ENCODE data around the gene ZNF700.
A peak's percentile ranks its signal among the peaks of the same experiment; 100 is the strongest.
"Not testable (repeated sequence)": the region's sequence is repeated elsewhere in the genome, so short reads cannot be mapped to it uniquely, and the experiment has no call there.

The ZNF700 gene

GRCh38 chr19:11924886-11925650, at the start of gene ZNF700:
ZNF700 (plus strand) TSS chr19:11925107; CDS start chr19:11925211, 104 bp downstream.
- DNase-seq (ENCODE audit: low read depth in 2 of 2), result peak; percentile 91 to 92

GRCh38 chr19:11879687-11880266, 45.1 kb upstream of the ZNF700 start:
- peak; percentile 18 to 44 for DNase-seq (ENCODE audit: low read depth in 2 of 2)

DNA sequence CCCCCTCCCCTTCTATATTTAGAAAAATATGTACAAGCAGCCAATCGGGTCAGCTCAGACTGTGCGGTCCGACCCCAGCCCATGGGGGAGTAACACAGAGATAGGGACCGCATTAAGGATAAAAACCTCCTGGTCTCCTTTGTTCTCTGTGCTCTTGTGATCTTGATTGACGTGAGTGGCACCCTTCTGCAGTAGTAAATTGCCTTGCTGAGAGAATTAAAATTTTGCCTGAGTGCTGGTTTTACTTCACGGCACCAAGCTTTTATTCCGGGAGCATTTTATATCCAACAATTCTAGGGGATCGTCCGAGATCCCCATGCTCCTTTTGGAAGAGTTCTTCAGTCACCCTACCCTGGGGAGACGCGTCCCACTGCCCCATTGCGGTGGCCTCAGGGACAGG, 44.3 kb upstream of the ZNF700 start:
- DNase-seq (ENCODE audit: low read depth in 2 of 2), result no peak

- DNase-seq (ENCODE audit: low read depth in 2 of 2), result peak; percentile 39 to 45
Observed at GRCh38 chr19:11881151-11881800, 43.6 kb upstream of the ZNF700 start.

DNA sequence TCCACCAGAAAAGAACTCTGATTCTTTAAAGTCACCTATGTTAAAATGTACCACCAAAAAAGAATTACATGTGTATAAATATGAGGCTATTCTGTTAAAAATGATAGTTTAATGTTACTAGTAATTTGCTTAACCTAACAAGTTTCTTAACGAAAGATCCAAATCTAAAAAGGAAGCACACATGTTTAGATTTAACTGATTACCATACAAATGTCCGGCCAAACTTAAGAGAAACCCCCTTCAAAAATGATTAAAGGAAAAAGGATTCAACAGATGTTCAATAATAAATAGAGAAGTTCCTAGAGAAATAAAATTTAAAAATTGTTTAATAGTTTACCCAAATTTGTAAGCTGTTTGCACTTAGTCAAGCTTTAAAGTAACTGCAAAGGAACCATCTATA, 42.3 kb upstream of the ZNF700 start:
- no peak for DNase-seq (ENCODE audit: low read depth in 2 of 2)

DNA sequence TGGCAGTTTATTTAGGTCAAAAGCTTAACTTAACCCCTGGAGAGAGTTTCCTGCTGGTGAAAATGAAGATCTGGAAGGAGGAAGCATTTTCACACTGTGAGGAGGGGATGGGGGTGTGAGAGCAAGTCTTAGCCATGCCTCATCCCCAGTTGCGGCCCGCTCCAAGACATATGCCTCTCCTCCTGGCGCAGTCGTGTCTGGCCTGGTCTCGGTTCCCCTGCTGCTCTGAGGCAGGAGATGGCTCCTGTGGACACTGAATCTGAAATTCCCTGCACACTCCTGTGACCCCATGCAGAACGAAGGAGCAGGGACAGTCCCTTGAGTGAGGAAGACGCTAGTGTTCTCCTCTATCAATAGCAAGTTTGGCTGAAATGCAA, 37.7 kb upstream of the ZNF700 start:
- no peak for DNase-seq (ENCODE audit: low read depth in 2 of 2)

- peak; percentile 42 to 59 for DNase-seq (ENCODE audit: low read depth in 2 of 2)
Observed at GRCh38 chr19:11887611-11888531, 37.0 kb upstream of the ZNF700 start, which contains the start of gene ZNF69. ZNF69 (plus strand) TSS chr19:11887782; CDS start chr19:11887924, 142 bp downstream.

- not testable (repeated sequence) for DNase-seq (ENCODE audit: low read depth in 2 of 2)
Observed at GRCh38 chr19:11889901-11890300, 35.0 kb upstream of the ZNF700 start.

- DNase-seq (ENCODE audit: low read depth in 2 of 2), result no peak
Observed at GRCh38 chr19:11890634-11891033, 34.3 kb upstream of the ZNF700 start.

DNA sequence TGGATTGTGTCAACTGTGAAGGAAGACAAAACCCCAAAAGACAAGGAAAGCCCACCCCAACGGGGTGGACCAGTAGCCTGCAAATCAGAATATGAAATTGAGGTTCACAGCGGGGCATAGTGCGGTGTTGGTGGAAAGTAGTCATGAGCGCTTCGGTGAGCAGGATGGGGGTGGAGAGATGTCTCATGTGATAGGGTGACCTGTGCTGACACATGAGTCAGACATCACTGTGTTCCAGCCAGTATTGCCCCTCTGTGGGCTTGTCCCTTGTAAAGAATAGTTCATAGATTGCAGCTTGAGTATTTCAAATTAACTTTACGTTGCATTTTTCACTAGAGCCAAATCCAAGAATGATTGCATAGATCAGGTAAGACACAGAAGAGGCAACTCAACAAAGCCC, 30.1 kb upstream of the ZNF700 start:
- DNase-seq (ENCODE audit: low read depth in 2 of 2), result no peak

GRCh38 chr19:11902228-11902627, 22.7 kb upstream of the ZNF700 start:
- DNase-seq (ENCODE audit: low read depth in 2 of 2), result no peak

DNA sequence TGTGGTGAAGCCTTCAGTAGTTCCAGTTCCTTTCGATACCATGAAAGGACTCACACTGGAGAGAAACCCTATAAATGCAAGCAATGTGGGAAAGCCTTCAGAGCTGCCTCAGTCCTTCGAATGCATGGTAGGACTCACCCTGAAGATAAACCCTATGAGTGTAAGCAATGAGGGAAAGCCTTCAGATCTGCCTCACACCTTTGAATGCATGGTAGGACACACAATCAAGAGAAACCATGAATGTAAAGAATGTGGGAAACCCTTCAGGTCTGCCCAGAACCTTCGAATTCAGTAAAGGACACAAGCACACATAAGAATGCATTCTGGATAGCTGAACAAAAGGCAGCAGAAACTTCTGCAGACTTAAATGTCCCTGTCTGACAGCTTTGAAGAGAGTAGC, 19.0 kb upstream of the ZNF700 start:
- no peak for DNase-seq (ENCODE audit: low read depth in 2 of 2)

DNA sequence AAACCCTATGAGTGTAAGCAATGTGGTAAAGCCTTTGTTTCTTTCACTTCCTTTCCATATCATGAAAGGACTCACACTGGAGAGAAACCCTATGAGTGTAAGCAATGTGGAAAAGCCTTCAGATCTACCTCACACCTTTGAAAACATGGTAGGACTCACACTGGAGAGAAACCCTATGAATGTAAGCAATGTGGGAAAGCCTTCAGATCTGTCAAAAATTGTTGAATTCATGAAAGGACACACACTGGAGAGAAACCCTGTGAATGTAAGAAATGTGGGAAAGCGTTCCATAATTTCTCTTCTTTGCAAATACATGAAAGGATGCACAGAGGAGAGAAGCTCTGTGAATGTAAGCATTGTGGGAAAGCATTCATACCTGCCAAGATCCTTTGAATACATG, 13.0 kb upstream of the ZNF700 start:
- DNase-seq (ENCODE audit: low read depth in 2 of 2), result not testable (repeated sequence)

GRCh38 chr19:11914417-11915051, 10.4 kb upstream of the ZNF700 start:
- not testable (repeated sequence) for DNase-seq (ENCODE audit: low read depth in 2 of 2)

DNA sequence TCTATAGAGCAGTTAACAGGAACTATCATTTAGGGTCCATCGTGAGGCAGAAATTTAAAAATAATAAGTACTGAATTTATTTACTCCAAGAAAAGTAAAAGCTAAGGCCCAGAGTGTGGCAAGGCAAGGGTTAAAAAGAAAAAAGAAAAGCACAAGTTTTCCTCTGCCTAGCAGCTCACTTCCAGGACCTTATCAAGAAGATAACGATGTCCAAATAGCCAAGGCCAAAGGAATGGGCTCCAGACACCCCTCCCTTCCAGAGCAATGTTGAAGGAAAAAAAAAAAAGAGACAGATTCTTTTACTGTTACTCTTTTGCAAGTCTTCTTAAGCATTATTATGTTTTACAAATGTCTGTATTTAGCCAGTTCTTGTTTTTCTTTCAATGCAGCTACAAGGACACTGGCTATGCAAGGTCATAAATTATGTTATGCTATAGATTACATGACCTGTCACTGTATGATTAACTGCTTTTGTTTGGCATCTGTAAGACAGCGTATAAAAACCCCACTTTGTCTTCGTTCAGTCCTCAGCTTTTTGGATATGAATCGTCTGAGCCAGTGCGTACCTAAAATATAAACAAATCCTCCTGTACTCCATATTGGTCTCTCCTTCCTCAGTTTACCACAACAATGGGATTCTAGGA, 2.9 kb upstream of the ZNF700 start:
- no peak for DNase-seq (ENCODE audit: low read depth in 2 of 2)

DNA sequence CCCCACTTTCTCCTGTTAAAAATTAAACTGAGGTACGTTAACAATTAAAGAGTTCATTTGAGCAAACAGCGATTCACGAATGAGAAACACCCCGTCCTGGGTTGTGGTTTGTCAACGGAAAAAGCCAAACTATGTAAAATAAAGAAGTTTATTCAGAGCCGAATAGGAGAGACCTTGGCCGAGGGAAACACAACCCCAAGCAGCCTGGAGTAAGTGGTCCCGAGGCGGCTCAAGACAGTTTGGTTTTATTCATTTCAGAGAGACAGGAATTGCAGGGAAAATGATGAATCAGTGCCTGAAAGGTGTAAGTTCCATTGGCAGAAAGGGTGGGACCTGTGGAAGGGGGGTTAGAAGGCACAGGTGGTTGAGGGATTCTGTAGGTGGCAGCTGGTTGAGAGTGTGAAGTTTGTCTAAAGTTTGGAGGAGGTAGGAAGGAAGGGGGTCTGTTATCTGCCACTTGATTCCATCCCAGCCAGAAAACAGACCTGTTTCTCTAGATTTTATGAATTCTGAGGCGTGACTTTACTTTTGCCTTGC, 812 bp downstream of the ZNF700 start:
- DNase-seq (ENCODE audit: low read depth in 2 of 2), result not testable (repeated sequence)

DNA sequence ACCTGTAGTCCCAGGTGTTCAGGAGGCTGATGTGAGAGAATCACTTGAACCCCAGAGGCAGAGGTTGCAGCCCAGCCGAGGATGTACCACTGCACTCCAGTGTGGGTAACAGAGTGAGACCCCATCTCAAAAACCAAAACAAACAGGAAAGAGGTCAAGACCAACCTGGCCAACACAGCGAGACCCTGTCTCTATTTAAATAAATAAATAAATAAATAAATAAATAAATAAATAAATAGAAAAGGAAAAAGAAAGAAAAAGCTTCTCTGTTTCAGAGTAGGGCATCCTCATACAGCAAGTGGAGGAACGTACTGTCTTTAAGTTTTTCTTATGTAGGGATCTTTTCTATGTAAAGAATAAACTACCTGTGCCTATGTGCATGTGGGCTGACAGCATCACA, 2.3 kb downstream of the ZNF700 start:
- DNase-seq (ENCODE audit: low read depth in 2 of 2), result no peak

DNA sequence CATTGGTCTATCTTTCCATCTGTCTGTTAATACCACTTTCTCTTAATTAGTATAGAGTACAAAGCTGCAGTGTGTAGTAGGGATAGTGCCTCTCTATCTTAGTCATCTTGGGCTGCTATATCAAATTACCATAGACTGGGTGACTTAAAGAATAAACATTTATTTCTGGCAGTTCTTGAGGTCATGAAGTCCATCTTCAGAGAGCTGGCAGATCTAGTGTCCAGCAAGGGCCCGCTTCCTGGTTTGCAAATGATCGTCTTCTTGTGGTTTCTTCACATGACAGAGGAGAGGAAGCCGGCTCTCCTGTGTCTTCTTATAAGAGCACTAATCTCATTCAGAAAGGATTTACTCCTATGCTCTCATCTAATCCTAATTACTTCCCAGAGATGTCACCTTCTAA, 6.1 kb downstream of the ZNF700 start:
- no peak for DNase-seq (ENCODE audit: low read depth in 2 of 2)

DNA sequence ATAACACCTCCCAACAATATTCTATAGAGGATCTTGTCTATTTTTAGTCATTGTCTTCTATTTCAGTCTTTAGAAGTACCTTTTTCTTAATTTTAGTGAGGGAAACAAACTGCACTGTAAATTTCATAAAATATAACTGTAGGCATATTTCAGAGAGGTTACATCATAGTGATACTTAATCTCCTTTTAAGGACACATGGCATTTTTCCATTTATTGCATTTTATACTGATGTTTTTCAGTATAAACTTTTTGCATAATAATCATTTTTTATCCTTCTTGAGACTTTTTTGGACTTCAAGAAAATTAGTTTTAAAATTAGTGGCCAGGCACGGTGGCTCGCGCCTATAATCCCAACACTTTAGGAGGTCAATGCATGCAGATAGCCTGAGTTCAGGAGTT, 6.6 kb downstream of the ZNF700 start:
- no peak for DNase-seq (ENCODE audit: low read depth in 2 of 2)

DNA sequence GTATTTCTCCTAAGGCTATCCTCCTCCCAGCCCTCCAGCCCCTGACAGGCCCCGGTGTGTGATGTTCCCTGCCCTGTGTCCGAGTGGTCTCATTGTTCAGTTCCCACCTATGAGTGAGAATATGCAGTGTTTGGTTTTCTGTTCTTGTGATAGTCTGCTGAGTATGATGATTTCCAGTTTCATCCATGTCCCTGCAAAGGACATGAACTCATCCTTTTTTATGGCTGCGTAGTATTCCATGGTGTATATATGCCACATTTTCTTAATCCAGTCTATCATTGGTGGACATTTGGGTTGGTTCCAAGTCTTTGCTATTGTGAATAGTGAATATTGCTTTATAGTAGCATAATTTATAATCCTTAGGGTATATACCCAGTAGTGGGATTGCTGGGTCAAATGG, 10.9 kb downstream of the ZNF700 start:
- DNase-seq (ENCODE audit: low read depth in 2 of 2), result not testable (repeated sequence)

- DNase-seq (ENCODE audit: low read depth in 2 of 2), result not testable (repeated sequence)
Observed at GRCh38 chr19:11938383-11938782, 13.5 kb downstream of the ZNF700 start.

All from activated CD4-positive, alpha-beta T cell treated with anti-CD3 and anti-CD28 coated beads for 24 hours (primary cell).